ENCODE results near the gene NECAP2. TPM values are rescaled to one million over a fixed set of nuclear protein-coding genes. Genes with fewer than 3 reads are reported as not detected.

The NECAP2 gene
- total and polyA plus RNA-seq, 9 donors = 36.2 to 60.4 (median 51.9) TPM

GRCh38 chr1:16420424-16421118 lies 20.0 kb upstream of the NECAP2 start:
- no peak for TF ChIP-seq CTCF (IDR thresholded peaks at IDR 0.05)
- no peak for TF ChIP-seq EP300 (IDR thresholded peaks at IDR 0.05)
- TF ChIP-seq POLR2A (IDR thresholded peaks at IDR 0.05) = no peak
- H3K4me3 ChIP-seq = no peak overlapping the region
- 57 to 63% (median 59%) methylated on average over 9 of the region's 9 CpGs for WGBS, 3 donors
- no peaks in the 10 kb centered on the region for H3K4me1 ChIP-seq (ENCODE audit: insufficient read depth)
- intact Hi-C loops (cut with DNase I) = no loop called here
- no peaks in the 10 kb centered on the region for H3K27me3 ChIP-seq
- no peaks in the 10 kb centered on the region for H3K36me3 ChIP-seq
- no peaks in the 10 kb centered on the region for H3K9me3 ChIP-seq
- no peak overlapping the region for H3K27ac ChIP-seq
- no peak for DNase-seq

- DNase-seq = no peak
- no peak overlapping the region for H3K4me3 ChIP-seq
- 78 to 83% (median 81%) methylated on average over 7 of the region's 7 CpGs for WGBS, 3 donors
- no peaks in the 10 kb centered on the region for H3K36me3 ChIP-seq
- H3K9me3 ChIP-seq = no peaks in the 10 kb centered on the region
- no peaks in the 10 kb centered on the region for H3K27me3 ChIP-seq
- no peak overlapping the region for H3K27ac ChIP-seq
- no peaks in the 10 kb centered on the region for H3K4me1 ChIP-seq (ENCODE audit: insufficient read depth)
- TF ChIP-seq POLR2A (IDR thresholded peaks at IDR 0.05) (no peak), CTCF (IDR thresholded peaks at IDR 0.05) (no peak), EP300 (IDR thresholded peaks at IDR 0.05) (no peak)
- intact Hi-C loops (cut with DNase I) = no loop called here
Measured at GRCh38 chr1:16421201-16421600, 19.3 kb upstream of the NECAP2 start.

DNA sequence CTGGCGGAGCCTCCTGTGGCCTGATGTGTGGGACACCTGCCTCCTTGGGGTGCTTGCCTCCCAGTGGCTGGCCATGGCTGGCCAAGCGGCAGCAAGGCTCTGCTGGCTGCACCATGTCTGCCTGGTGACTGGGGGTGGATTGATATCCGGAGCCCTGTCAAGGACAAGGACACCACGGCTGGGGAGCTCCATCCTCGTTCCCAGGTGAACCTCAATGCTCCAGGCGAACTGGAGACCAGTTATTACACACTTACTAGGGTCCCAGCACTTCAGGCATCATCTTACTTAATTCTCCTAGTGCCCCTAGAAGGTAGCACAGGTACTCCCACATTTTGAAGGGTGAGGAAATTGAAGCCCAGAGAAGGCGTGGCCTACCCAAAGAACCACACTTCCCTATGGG lies 18.5 kb upstream of the NECAP2 start:
- no peaks in the 10 kb centered on the region for H3K27me3 ChIP-seq
- no peaks in the 10 kb centered on the region for H3K9me3 ChIP-seq
- H3K27ac ChIP-seq = no peak overlapping the region
- H3K4me1 ChIP-seq (ENCODE audit: insufficient read depth) = no peaks in the 10 kb centered on the region
- intact Hi-C loops (cut with DNase I) = no loop called here
- no peak for DNase-seq
- H3K36me3 ChIP-seq = no peaks in the 10 kb centered on the region
- WGBS, 3 donors = 65 to 78% (median 75%) methylated on average over 7 of the region's 7 CpGs
- no peak overlapping the region for H3K4me3 ChIP-seq
- TF ChIP-seq EP300 (IDR thresholded peaks at IDR 0.05) (no peak), CTCF (IDR thresholded peaks at IDR 0.05) (no peak), POLR2A (IDR thresholded peaks at IDR 0.05) (no peak)

GRCh38 chr1:16425125-16426025 lies 15.1 kb upstream of the NECAP2 start:
- H3K27me3 ChIP-seq = no peaks in the 10 kb centered on the region
- intact Hi-C loops (cut with DNase I) = no loop called here
- 78 to 87% (median 81%) methylated on average over 10 of the region's 10 CpGs for WGBS, 3 donors
- no peaks in the 10 kb centered on the region for H3K4me1 ChIP-seq (ENCODE audit: insufficient read depth)
- no peaks in the 10 kb centered on the region for H3K36me3 ChIP-seq
- no peak for DNase-seq
- no peak for TF ChIP-seq CTCF (IDR thresholded peaks at IDR 0.05)
- no peak for TF ChIP-seq POLR2A (IDR thresholded peaks at IDR 0.05)
- TF ChIP-seq EP300 (IDR thresholded peaks at IDR 0.05) = no peak
- H3K4me3 ChIP-seq = no peak overlapping the region
- no peak overlapping the region for H3K27ac ChIP-seq
- no peaks in the 10 kb centered on the region for H3K9me3 ChIP-seq

Measured in ovary (tissue), 9 donors.